ENCODE measurements around the gene FAM13A. TPM values are rescaled to one million over a fixed set of nuclear protein-coding genes. Genes with fewer than 3 reads are reported as not detected.

FAM13A gene
- total and polyA plus RNA-seq, 10 donors = 2.7 to 24.9 (median 18.3) TPM

- intact Hi-C loops (cut with DNase I; ENCODE audit: low total_unique reads) = no loop called here
- WGBS, 5 donors = 54 to 68% (median 62%) methylated on average over 4 of the region's 4 CpGs
- no peaks in the 10 kb centered on the region for H3K9me3 ChIP-seq
Observed at GRCh38 chr4:88866862-88867550, 190.0 kb downstream of the FAM13A start.

GRCh38 chr4:88865466-88865865 is 191.5 kb downstream of the FAM13A start:
- H3K27me3 ChIP-seq (replicated peaks in 1 of 7) = peaks cover 0 to 6% (median 0%) of the 10 kb centered on the region in 7 donors
- DNase-seq = no peak
- TF ChIP-seq POLR2AphosphoS5 (IDR thresholded peaks at IDR 0.05) (no peak), CTCF (IDR thresholded peaks at IDR 0.05 in 8 of 11, conservative IDR thresholded peaks at IDR 0.05 in 3 of 11) (no peak), POLR2A (IDR thresholded peaks at IDR 0.05) (no peak)
- 89 to 98% (median 97%) methylated on average over 6 of the region's 6 CpGs for WGBS, 5 donors
- H3K36me3 ChIP-seq = no peaks in the 10 kb centered on the region
- intact Hi-C loops (cut with DNase I; ENCODE audit: low total_unique reads) = no loop called here
- H3K4me1 ChIP-seq = no peaks in the 10 kb centered on the region
- H3K4me3 ChIP-seq = no peak overlapping the region
- no peak overlapping the region for H3K27ac ChIP-seq
- H3K9me3 ChIP-seq = no peaks in the 10 kb centered on the region

More at GRCh38 chr4:88866862-88867550, 190.0 kb downstream of the FAM13A start:
- TF ChIP-seq CTCF (IDR thresholded peaks at IDR 0.05 in 8 of 11, conservative IDR thresholded peaks at IDR 0.05 in 3 of 11) (no peak), POLR2AphosphoS5 (IDR thresholded peaks at IDR 0.05) (no peak), POLR2A (IDR thresholded peaks at IDR 0.05) (no peak)
- Histone ChIP-seq H3K36me3 (no peaks in the 10 kb centered on the region), H3K27ac (no peak overlapping the region), H3K4me3 (no peak overlapping the region), H3K27me3 (replicated peaks in 1 of 7) (peaks cover 0 to 7% (median 0%) of the 10 kb centered on the region in 7 donors), H3K4me1 (no peaks in the 10 kb centered on the region)
- no peak for DNase-seq

- DNase-seq = no peak
- 94 to 100% (median 100%) methylated on average over 1 of the region's 1 CpG for WGBS, 5 donors
- Histone ChIP-seq H3K9me3 (no peaks in the 10 kb centered on the region), H3K27me3 (replicated peaks in 1 of 7) (peaks cover 0 to 2% (median 0%) of the 10 kb centered on the region in 7 donors), H3K4me1 (peaks cover 0 to under 1% (median 0%) of the 10 kb centered on the region in 6 donors), H3K4me3 (no peak overlapping the region), H3K36me3 (no peaks in the 10 kb centered on the region), H3K27ac (no peak overlapping the region)
- intact Hi-C loops (cut with DNase I; ENCODE audit: low total_unique reads) = no loop called here
- TF ChIP-seq CTCF (IDR thresholded peaks at IDR 0.05 in 8 of 11, conservative IDR thresholded peaks at IDR 0.05 in 3 of 11) (no peak), POLR2A (IDR thresholded peaks at IDR 0.05) (no peak), POLR2AphosphoS5 (IDR thresholded peaks at IDR 0.05) (no peak)
Observed at GRCh38 chr4:88865046-88865445, 191.9 kb downstream of the FAM13A start.

- H3K4me1 ChIP-seq = peaks cover 0 to 26% (median 13%) of the 10 kb centered on the region in 6 donors
- TF ChIP-seq POLR2AphosphoS5 (IDR thresholded peaks at IDR 0.05) (no peak), POLR2A (IDR thresholded peaks at IDR 0.05) (no peak), CTCF (IDR thresholded peaks at IDR 0.05 in 8 of 11, conservative IDR thresholded peaks at IDR 0.05 in 3 of 11) (no peak)
- H3K4me3 ChIP-seq = no peak overlapping the region
- peak overlapping the region in 1 of 8 donors; percentile 83 for H3K27ac ChIP-seq
- intact Hi-C loops (cut with DNase I; ENCODE audit: low total_unique reads) = no loop called here
- H3K36me3 ChIP-seq = no peaks in the 10 kb centered on the region
- no peak for DNase-seq
- WGBS, 5 donors = 89 to 97% (median 93%) methylated on average over 1 of the region's 1 CpG
- no peaks in the 10 kb centered on the region for H3K27me3 ChIP-seq (replicated peaks in 1 of 7)
- H3K9me3 ChIP-seq = no peaks in the 10 kb centered on the region
Observed at GRCh38 chr4:88860586-88860985, 196.4 kb downstream of the FAM13A start.
